HepG2 (cell line): Measurements from ENCODE around the gene PPP6R2. TPM values are rescaled to one million over a fixed set of nuclear protein-coding genes. Genes with fewer than 3 reads are reported as not detected.

ENCODE experiments used
- DR1 ChIP-seq: sonication (generic); formaldehyde crosslinking; IDR thresholded peaks from 2 replicates; pipeline ENCODE4 v1.8.0; 2021; ENCODE audit warnings: mild to moderate bottlenecking, missing genetic modification reagents, inconsistent platforms
- HES4 ChIP-seq: sonication (generic); formaldehyde crosslinking; IDR thresholded peaks from 2 replicates; pipeline ENCODE4 v1.9.0; 2021; ENCODE audit warnings: mild to moderate bottlenecking, missing genetic modification reagents, borderline replicate concordance
- HNRNPLL ChIP-seq: fragments of 200-400 bp; formaldehyde crosslinking; IDR thresholded peaks from 2 replicates; pipeline ENCODE4 v1.6.1; 2017; ENCODE audit warnings: mild to moderate bottlenecking, low read depth, low read length; ENCODE audit not compliant: poor library complexity, severe bottlenecking
- IKZF4 ChIP-seq: sonication (generic); formaldehyde crosslinking; IDR thresholded peaks from 2 replicates; pipeline ENCODE4 v1.5.1; 2020; ENCODE audit warnings: borderline replicate concordance, mild to moderate bottlenecking, low read depth, missing genetic modification reagents; ENCODE audit errors: not compliant biosample characterization
- KDM3A ChIP-seq: IDR thresholded peaks from 2 replicates; pipeline ENCODE4 v1.6.1; 2018; ENCODE audit warnings: low read depth, missing compliant biosample characterization
- SALL1 ChIP-seq: sonication (generic); formaldehyde crosslinking; IDR thresholded peaks from 2 replicates; pipeline ENCODE4 v1.8.0; 2022; ENCODE audit warnings: mild to moderate bottlenecking, missing genetic modification reagents
- SIN3A ChIP-seq: IDR thresholded peaks from 2 replicates; pipeline ENCODE4 v1.6.1; 2011; ENCODE audit warnings: low read depth, mild to moderate bottlenecking, control low read depth, low read length, borderline replicate concordance
- SIN3B ChIP-seq: fragments of 150-350 bp; IDR thresholded peaks from 2 replicates; pipeline ENCODE4 v1.6.1; 2014; ENCODE audit warnings: low read length
- SOX13 ChIP-seq, 3 experiments: fragments of 450-650 bp in 1 of 3; sonication (generic) in 1 of 3; formaldehyde crosslinking in 1 of 3; IDR thresholded peaks in 2 of 3; conservative IDR thresholded peaks in 1 of 3; 2 replicates each; pipeline versions ENCODE4 v1.5.0 to v1.6.1; 2016 to 2020; ENCODE audit warnings: antibody characterized with exemption in 1 of 3, mild to moderate bottlenecking in 1 of 3, missing compliant biosample characterization in 1 of 3, missing genetic modification reagents in 1 of 3, moderate library complexity in 1 of 3
- TBL1XR1 ChIP-seq: fragments of 150-350 bp; IDR thresholded peaks from 2 replicates; pipeline ENCODE4 v1.6.1; 2014; ENCODE audit warnings: borderline replicate concordance, low read length; ENCODE audit not compliant: partially characterized antibody
- ZNF207 ChIP-seq: fragments of 450-650 bp; IDR thresholded peaks from 2 replicates; pipeline ENCODE4 v1.6.1; 2016; ENCODE audit warnings: antibody characterized with exemption, borderline replicate concordance
- ZNF282 ChIP-seq: fragments of 450-650 bp; IDR thresholded peaks from 2 replicates; pipeline ENCODE4 v1.6.1; 2018; ENCODE audit not compliant: partially characterized antibody
- ZNF382 ChIP-seq: sonication (generic); formaldehyde crosslinking; IDR thresholded peaks from 2 replicates; pipeline ENCODE4 v1.5.0; 2020; ENCODE audit warnings: missing genetic modification reagents, mild to moderate bottlenecking, borderline replicate concordance
- ZNF7 ChIP-seq: IDR thresholded peaks from 2 replicates; pipeline ENCODE4 v1.6.1; 2016; ENCODE audit warnings: missing biosample characterization, missing genetic modification reagents
- ZNF709 ChIP-seq: sonication (generic); formaldehyde crosslinking; IDR thresholded peaks from 2 replicates; pipeline ENCODE4 v1.5.0; 2020; ENCODE audit warnings: mild to moderate bottlenecking, missing genetic modification reagents
- ZNF749 ChIP-seq: sonication (generic); formaldehyde crosslinking; IDR thresholded peaks from 2 replicates; pipeline ENCODE4 v1.8.0; 2022; ENCODE audit warnings: mild to moderate bottlenecking, missing genetic modification reagents, moderate library complexity, borderline replicate concordance
- ZNF773 ChIP-seq: sonication (generic); formaldehyde crosslinking; IDR thresholded peaks from 2 replicates; pipeline ENCODE4 v1.4.0; 2020; ENCODE audit warnings: missing genetic modification reagents, borderline replicate concordance
- ZNF792 ChIP-seq: IDR thresholded peaks from 2 replicates; pipeline ENCODE4 v1.6.1; 2016
- polyA plus RNA-seq, 8 experiments: library from polyadenylated mRNA; depleted of rRNA in 3 of 8; stranded (reverse) in 7 of 8; unstranded in 1 of 8; fragments of >200 nt; fragmentation: Illumina TruSeq in 4 of 8; extraction: Trizol in 4 of 8; gene quantifications; 2 replicates each; pipeline versions ENCODE4 v1.2.1 to v1.2.3, GENCODE V29; 2011 to 2016; ENCODE audit warnings: low read depth in 4 of 8, missing spikeins in 1 of 8, mixed read lengths in 1 of 8; ENCODE audit not compliant: insufficient read depth in 1 of 8
- total RNA-seq, 5 experiments: library from RNA; depleted of rRNA; stranded (reverse); fragments of >200 nt; fragmentation: Illumina TruSeq; extraction: Trizol; gene quantifications; 2 replicates each; pipeline ENCODE4 v1.2.3, GENCODE V29; 2016; ENCODE audit warnings: low read depth in 1 of 5
- TF ChIP-seq, protein P1 (sequence below): sonication (generic); formaldehyde crosslinking; conservative IDR thresholded peaks from 2 replicates; pipeline ENCODE4 v1.4.0; 2020; ENCODE audit warnings: missing genetic modification reagents
- TF ChIP-seq, protein P2 (sequence below): sonication (generic); formaldehyde crosslinking; IDR thresholded peaks from 2 replicates; pipeline ENCODE4 v1.4.0; 2020; ENCODE audit warnings: missing genetic modification reagents
- TF ChIP-seq, protein P3 (sequence below): sonication (generic); formaldehyde crosslinking; conservative IDR thresholded peaks from 2 replicates; pipeline ENCODE4 v1.8.0; 2022; ENCODE audit warnings: missing genetic modification reagents
- TF ChIP-seq, protein P4 (sequence below): sonication (generic); formaldehyde crosslinking; IDR thresholded peaks from 2 replicates; pipeline ENCODE4 v1.4.0; 2020; ENCODE audit warnings: mild to moderate bottlenecking, missing genetic modification reagents

PPP6R2 gene
- total and polyA plus RNA-seq, 2 of the 13 experiments (the other 11 are each of a cell fraction or from before 2014, with no cell fraction given) = 55.0 to 102 TPM

DNA sequence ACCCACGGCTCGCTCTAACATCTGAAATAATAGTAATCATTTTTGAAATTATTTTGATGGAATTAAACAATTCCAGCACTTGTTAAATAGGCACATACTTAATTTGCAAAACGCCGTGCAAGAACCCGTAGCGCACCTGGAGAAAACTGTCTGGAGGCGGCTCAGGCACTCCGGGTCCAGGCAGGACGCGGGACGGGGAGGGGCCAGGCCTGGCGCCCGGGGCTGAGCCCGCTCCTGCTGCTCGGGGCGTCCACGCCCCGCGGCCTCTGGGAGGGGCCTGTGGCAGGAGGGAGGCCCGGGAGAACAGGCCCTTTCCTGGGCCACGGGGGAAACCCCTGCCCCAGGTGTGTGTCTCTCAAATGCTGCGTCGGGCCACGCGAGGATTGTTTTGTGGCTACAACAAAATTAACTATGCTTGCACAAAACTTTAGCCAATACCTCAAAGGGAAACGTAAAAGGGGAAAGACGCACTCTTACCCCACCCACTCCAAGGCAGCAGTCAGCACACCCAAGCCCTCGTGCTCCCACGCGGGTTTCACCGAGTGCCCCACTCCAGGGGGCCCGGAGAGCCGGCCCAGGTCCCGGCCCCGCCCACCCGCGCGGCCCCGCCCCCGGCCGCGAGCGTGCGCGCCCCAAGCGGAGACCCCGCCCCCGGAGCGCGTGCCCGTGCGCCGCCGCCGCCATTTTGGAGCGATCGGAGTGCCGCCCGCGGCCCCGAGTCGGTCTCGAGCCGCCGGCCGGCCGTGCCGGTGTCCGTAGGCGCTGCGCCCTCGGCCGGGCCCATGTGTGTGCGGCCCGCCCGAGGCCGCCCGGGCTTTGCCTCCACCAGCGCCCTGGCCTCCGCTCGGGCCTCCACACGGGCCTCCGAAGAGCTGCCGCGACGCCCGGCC, at the start of gene PPP6R2 (continued):
- TF ChIP-seq, protein P1, sequence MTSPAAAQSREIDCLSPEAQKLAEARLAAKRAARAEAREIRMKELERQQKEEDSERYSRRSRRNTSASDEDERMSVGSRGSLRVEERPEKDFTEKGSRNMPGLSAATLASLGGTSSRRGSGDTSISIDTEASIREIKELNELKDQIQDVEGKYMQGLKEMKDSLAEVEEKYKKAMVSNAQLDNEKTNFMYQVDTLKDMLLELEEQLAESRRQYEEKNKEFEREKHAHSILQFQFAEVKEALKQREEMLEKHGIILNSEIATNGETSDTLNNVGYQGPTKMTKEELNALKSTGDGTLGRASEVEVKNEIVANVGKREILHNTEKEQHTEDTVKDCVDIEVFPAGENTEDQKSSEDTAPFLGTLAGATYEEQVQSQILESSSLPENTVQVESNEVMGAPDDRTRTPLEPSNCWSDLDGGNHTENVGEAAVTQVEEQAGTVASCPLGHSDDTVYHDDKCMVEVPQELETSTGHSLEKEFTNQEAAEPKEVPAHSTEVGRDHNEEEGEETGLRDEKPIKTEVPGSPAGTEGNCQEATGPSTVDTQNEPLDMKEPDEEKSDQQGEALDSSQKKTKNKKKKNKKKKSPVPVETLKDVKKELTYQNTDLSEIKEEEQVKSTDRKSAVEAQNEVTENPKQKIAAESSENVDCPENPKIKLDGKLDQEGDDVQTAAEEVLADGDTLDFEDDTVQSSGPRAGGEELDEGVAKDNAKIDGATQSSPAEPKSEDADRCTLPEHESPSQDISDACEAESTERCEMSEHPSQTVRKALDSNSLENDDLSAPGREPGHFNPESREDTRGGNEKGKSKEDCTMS = no peak
- TF ChIP-seq HES4 (0 out of 2 replicates have a peak, but pooled peaks have one; percentile 62), SALL1 (CRISPR knock-in tag) (peak; percentile 45), ZNF207 (no peak), DR1 (CRISPR knock-in tag) (no peak), SIN3A (no peak), ZNF282 (no peak), ZNF792 (no peak), ZNF773 (peak; percentile 71; the same call in 1 of the 2 replicates), ZNF709 (CRISPR knock-in tag) (no peak), KDM3A (CRISPR knock-in tag) (0 out of 2 replicates have a peak, but pooled peaks have one; percentile 10), ZNF749 (CRISPR knock-in tag) (0 out of 2 replicates have a peak, but pooled peaks have one; percentile 35), SOX13 (IDR thresholded peaks at IDR 0.05) (no peak), SOX13 (CRISPR knock-in tag; conservative IDR thresholded peaks at IDR 0.05 in 1 of 2, IDR thresholded peaks at IDR 0.05 in 1 of 2) (no peak), SIN3B (no peak), IKZF4 (CRISPR knock-in tag) (no peak), HNRNPLL (no peak), ZNF7 (CRISPR knock-in tag) (no peak), ZNF382 (CRISPR knock-in tag) (no peak), TBL1XR1 (no peak)
- TF ChIP-seq, protein P2, sequence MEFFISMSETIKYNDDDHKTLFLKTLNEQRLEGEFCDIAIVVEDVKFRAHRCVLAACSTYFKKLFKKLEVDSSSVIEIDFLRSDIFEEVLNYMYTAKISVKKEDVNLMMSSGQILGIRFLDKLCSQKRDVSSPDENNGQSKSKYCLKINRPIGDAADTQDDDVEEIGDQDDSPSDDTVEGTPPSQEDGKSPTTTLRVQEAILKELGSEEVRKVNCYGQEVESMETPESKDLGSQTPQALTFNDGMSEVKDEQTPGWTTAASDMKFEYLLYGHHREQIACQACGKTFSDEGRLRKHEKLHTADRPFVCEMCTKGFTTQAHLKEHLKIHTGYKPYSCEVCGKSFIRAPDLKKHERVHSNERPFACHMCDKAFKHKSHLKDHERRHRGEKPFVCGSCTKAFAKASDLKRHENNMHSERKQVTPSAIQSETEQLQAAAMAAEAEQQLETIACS (CRISPR knock-in tag) = peak; percentile 92
- TF ChIP-seq, protein P3, sequence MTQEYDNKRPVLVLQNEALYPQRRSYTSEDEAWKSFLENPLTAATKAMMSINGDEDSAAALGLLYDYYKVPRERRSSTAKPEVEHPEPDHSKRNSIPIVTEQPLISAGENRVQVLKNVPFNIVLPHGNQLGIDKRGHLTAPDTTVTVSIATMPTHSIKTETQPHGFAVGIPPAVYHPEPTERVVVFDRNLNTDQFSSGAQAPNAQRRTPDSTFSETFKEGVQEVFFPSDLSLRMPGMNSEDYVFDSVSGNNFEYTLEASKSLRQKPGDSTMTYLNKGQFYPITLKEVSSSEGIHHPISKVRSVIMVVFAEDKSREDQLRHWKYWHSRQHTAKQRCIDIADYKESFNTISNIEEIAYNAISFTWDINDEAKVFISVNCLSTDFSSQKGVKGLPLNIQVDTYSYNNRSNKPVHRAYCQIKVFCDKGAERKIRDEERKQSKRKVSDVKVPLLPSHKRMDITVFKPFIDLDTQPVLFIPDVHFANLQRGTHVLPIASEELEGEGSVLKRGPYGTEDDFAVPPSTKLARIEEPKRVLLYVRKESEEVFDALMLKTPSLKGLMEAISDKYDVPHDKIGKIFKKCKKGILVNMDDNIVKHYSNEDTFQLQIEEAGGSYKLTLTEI (CRISPR knock-in tag) = no peak
- TF ChIP-seq, protein P4, sequence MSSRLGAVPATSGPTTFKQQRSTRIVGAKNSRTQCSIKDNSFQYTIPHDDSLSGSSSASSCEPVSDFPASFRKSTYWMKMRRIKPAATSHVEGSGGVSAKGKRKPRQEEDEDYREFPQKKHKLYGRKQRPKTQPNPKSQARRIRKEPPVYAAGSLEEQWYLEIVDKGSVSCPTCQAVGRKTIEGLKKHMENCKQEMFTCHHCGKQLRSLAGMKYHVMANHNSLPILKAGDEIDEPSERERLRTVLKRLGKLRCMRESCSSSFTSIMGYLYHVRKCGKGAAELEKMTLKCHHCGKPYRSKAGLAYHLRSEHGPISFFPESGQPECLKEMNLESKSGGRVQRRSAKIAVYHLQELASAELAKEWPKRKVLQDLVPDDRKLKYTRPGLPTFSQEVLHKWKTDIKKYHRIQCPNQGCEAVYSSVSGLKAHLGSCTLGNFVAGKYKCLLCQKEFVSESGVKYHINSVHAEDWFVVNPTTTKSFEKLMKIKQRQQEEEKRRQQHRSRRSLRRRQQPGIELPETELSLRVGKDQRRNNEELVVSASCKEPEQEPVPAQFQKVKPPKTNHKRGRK (CRISPR knock-in tag) = no peak
